GM12873 (cell line): Measurements from ENCODE around the gene CFAP20.

Experiments used
- TF ChIP-seq, protein P1 (sequence below): IDR thresholded peaks from 2 replicates; pipeline ENCODE4 v1.5.1; 2012; ENCODE audit warnings: low read depth, mild to moderate bottlenecking, moderate library complexity, low read length, control low read depth; ENCODE audit not compliant: insufficient read depth; ENCODE audit errors: missing control alignments

Gene CFAP20

DNA sequence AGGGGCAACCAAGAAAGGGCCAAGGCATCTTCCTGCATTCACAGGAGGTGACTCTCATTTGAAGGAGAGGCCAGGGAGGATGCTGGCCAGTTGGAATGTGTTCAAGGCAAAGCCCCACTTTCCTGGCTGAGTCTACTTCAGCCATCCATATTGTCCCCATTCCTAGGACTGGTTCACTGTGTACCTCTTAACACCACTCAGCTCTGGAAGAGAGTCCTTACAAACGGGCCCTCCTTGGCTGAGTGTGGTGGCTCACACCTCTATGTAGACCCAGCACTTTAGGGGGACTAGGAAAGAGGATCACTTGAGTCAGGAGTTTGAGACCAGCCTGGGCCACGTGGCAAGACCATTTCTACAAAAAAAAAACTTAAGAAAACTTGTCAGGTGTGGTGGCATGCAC is 28.1 kb upstream of the CFAP20 start:
- TF ChIP-seq, protein P1, sequence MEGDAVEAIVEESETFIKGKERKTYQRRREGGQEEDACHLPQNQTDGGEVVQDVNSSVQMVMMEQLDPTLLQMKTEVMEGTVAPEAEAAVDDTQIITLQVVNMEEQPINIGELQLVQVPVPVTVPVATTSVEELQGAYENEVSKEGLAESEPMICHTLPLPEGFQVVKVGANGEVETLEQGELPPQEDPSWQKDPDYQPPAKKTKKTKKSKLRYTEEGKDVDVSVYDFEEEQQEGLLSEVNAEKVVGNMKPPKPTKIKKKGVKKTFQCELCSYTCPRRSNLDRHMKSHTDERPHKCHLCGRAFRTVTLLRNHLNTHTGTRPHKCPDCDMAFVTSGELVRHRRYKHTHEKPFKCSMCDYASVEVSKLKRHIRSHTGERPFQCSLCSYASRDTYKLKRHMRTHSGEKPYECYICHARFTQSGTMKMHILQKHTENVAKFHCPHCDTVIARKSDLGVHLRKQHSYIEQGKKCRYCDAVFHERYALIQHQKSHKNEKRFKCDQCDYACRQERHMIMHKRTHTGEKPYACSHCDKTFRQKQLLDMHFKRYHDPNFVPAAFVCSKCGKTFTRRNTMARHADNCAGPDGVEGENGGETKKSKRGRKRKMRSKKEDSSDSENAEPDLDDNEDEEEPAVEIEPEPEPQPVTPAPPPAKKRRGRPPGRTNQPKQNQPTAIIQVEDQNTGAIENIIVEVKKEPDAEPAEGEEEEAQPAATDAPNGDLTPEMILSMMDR = no peak

DNA sequence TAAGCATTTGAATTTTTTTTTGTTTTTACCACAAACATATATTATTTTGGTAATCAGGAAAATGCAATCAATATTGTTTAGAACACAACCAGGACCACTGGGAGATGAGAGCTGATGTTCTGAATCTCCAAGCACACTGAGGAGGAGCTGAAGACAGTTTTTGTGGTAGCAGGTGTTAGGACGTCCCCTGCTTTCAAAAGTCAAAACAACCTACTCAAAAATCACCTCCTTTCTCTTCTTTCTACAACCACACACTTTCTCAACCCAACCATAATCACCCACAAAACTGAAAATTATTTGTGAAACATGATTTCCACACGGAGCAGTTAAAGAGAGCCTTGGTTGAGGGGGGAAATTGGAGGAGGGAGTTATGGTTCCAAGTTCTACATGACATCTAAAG is 26.7 kb upstream of the CFAP20 start:
- TF ChIP-seq, protein P1 = no peak

GRCh38 chr16:58154345-58154744 is 25.2 kb upstream of the CFAP20 start:
- TF ChIP-seq, protein P1 = no peak

DNA sequence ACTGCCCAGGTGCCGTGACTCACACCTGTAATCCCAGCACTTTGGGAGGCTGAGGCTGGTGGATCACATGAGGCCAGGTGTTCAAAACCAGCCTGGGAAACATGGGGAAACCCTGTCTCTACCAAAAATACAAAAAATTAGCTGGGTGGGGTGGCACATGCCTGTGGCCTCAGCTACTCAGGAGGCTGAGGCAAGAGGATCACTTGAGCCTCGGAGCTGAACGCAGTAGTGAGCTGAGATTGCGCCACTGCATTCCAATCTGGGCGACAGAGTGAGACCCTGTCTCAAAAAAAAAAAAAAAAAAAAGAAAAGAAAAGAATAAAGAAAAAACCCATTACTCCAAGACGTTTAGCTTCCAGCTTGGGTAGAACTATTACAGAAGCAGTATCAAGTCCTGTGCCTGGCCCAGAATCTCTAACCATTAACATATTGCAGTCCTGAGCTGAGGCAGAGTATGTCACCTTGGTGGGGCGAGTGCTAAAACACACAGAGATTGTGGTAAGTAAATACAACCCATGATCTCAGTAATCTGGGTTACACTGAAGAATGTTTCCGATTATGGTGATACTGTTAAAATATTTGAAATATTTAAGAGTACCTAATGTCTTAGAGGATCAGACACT is 23.2 kb upstream of the CFAP20 start:
- TF ChIP-seq, protein P1 = no peak

GRCh38 chr16:58148526-58148925 is 19.3 kb upstream of the CFAP20 start:
- TF ChIP-seq, protein P1 = no peak

GRCh38 chr16:58148099-58148498 is 18.9 kb upstream of the CFAP20 start:
- TF ChIP-seq, protein P1 = no peak

- TF ChIP-seq, protein P1 = no peak
These were observed 9.7 kb upstream of the CFAP20 start for GRCh38 chr16:58138852-58139251.
